ENCODE results near the gene ADAMTS16. TPM values are rescaled to one million over a fixed set of nuclear protein-coding genes. Genes with fewer than 3 reads are reported as not detected.

Gene ADAMTS16
- total and polyA plus RNA-seq, 10 donors: not detected

- DNase-seq: no peak
- H3K4me1 ChIP-seq: peaks cover 0 to 2% (median under 1%) of the 10 kb centered on the region in 6 donors
- no peak for TF ChIP-seq POLR2A (IDR thresholded peaks at IDR 0.05)
- no peak for TF ChIP-seq POLR2AphosphoS5 (IDR thresholded peaks at IDR 0.05)
- TF ChIP-seq, protein P1, sequence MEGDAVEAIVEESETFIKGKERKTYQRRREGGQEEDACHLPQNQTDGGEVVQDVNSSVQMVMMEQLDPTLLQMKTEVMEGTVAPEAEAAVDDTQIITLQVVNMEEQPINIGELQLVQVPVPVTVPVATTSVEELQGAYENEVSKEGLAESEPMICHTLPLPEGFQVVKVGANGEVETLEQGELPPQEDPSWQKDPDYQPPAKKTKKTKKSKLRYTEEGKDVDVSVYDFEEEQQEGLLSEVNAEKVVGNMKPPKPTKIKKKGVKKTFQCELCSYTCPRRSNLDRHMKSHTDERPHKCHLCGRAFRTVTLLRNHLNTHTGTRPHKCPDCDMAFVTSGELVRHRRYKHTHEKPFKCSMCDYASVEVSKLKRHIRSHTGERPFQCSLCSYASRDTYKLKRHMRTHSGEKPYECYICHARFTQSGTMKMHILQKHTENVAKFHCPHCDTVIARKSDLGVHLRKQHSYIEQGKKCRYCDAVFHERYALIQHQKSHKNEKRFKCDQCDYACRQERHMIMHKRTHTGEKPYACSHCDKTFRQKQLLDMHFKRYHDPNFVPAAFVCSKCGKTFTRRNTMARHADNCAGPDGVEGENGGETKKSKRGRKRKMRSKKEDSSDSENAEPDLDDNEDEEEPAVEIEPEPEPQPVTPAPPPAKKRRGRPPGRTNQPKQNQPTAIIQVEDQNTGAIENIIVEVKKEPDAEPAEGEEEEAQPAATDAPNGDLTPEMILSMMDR (IDR thresholded peaks at IDR 0.05 in 8 of 11, conservative IDR thresholded peaks at IDR 0.05 in 3 of 11): no peak
- intact Hi-C loops (cut with DNase I; ENCODE audit: low total_unique reads): no loop called here
- peaks cover 0 to 11% (median 0%) of the 10 kb centered on the region in 7 donors for H3K27me3 ChIP-seq (replicated peaks in 1 of 7)
- WGBS, 5 donors: 65 to 84% (median 79%) methylated on average over 11 of the region's 11 CpGs
- H3K36me3 ChIP-seq: no peaks in the 10 kb centered on the region
- no peak overlapping the region for H3K27ac ChIP-seq
- H3K4me3 ChIP-seq: no peak overlapping the region
- peaks cover 0 to 16% (median 9%) of the 10 kb centered on the region in 8 donors for H3K9me3 ChIP-seq
Measured at GRCh38 chr5:5146530-5147160, 6.5 kb downstream of the ADAMTS16 start.

- H3K9me3 ChIP-seq: peaks cover 0 to 16% (median 9%) of the 10 kb centered on the region in 8 donors
- intact Hi-C loops (cut with DNase I; ENCODE audit: low total_unique reads): no loop called here
- H3K4me1 ChIP-seq: no peaks in the 10 kb centered on the region
- 33 to 73% (median 48%) methylated on average over 1 of the region's 1 CpG for WGBS, 5 donors
- H3K27ac ChIP-seq: no peak overlapping the region
- no peak overlapping the region for H3K4me3 ChIP-seq
- TF ChIP-seq POLR2AphosphoS5 (IDR thresholded peaks at IDR 0.05) (no peak), POLR2A (IDR thresholded peaks at IDR 0.05) (no peak)
- TF ChIP-seq, protein P1 (IDR thresholded peaks at IDR 0.05 in 8 of 11, conservative IDR thresholded peaks at IDR 0.05 in 3 of 11): no peak
- peaks cover 0 to 4% (median 0%) of the 10 kb centered on the region in 7 donors for H3K27me3 ChIP-seq (replicated peaks in 1 of 7)
- DNase-seq: no peak
- H3K36me3 ChIP-seq: no peaks in the 10 kb centered on the region
Measured at GRCh38 chr5:5149154-5149553, 9.0 kb downstream of the ADAMTS16 start.

DNA sequence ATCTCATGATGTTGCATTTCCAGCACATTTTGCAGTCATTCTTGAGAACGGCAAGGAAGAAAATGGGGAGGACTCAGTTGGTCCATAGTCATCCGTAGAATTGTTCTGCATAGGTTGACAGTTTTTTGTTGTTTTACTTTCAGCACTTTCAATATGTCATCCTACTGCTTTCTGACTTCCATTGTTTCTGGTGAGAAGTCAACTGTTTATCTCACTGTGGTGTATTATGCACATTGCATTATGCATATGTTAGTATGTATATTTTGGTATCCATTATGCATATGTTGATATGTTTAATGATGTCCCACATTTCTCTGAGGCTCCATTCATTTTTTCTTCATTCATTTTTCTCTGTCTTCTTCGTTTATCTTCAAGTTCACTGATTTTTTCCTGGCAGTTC, 10.5 kb downstream of the ADAMTS16 start:
- H3K27ac ChIP-seq: no peak overlapping the region
- no peak for DNase-seq
- intact Hi-C loops (cut with DNase I; ENCODE audit: low total_unique reads): no loop called here
- 80 to 95% (median 83%) methylated on average over 3 of the region's 3 CpGs for WGBS, 5 donors
- TF ChIP-seq POLR2AphosphoS5 (IDR thresholded peaks at IDR 0.05): no peak
- no peak for TF ChIP-seq POLR2A (IDR thresholded peaks at IDR 0.05)
- TF ChIP-seq, protein P1 (IDR thresholded peaks at IDR 0.05 in 8 of 11, conservative IDR thresholded peaks at IDR 0.05 in 3 of 11): no peak
- no peaks in the 10 kb centered on the region for H3K36me3 ChIP-seq
- no peaks in the 10 kb centered on the region for H3K27me3 ChIP-seq (replicated peaks in 1 of 7)
- no peaks in the 10 kb centered on the region for H3K4me1 ChIP-seq
- peaks cover 0 to 23% (median 10%) of the 10 kb centered on the region in 8 donors for H3K9me3 ChIP-seq
- H3K4me3 ChIP-seq: no peak overlapping the region

DNA sequence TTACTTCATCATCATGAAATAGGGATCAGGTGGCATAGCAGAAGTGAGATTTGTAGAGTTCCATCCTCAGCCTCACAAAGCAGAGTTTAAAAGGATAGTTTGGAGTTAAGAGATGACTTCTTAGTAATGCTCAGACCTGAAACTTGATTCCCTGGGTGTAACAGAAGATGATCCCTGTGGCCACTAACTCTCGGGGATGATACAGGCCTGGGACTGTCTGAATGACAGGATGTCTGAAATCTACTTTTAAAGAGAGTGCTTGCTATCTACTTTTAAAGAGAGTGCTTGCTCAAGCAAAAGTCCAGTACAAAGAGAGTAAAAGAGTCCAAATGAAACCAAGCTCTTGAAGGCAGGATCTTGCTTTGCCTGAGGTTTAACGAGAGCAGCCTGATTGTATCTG, 14.6 kb downstream of the ADAMTS16 start:
- no peaks in the 10 kb centered on the region for H3K27me3 ChIP-seq (replicated peaks in 1 of 7)

More for the DNA sequence above, 14.6 kb downstream of the ADAMTS16 start:
- Histone ChIP-seq H3K36me3 (no peaks in the 10 kb centered on the region), H3K27ac (no peak overlapping the region), H3K9me3 (peaks cover 0 to 26% (median 12%) of the 10 kb centered on the region in 8 donors), H3K4me1 (no peaks in the 10 kb centered on the region), H3K4me3 (no peak overlapping the region)
- 59 to 69% (median 63%) methylated on average over 2 of the region's 2 CpGs for WGBS, 5 donors
- TF ChIP-seq POLR2AphosphoS5 (IDR thresholded peaks at IDR 0.05) (no peak), POLR2A (IDR thresholded peaks at IDR 0.05) (no peak)
- TF ChIP-seq, protein P1 (IDR thresholded peaks at IDR 0.05 in 8 of 11, conservative IDR thresholded peaks at IDR 0.05 in 3 of 11): no peak
- no peak for DNase-seq
- intact Hi-C loops (cut with DNase I; ENCODE audit: low total_unique reads): no loop called here
